22Rv1 (cell line): ENCODE measurements around the gene RAD9B.

Experiments
- CTCF ChIP-seq: fragments of 450-650 bp; IDR thresholded peaks from 2 replicates; pipeline ENCODE4 v1.5.1; 2017; ENCODE audit warnings: mild to moderate bottlenecking
- ZFX ChIP-seq: fragments of 450-650 bp; IDR thresholded peaks from 2 replicates; pipeline ENCODE4 v1.6.1; 2017; ENCODE audit warnings: antibody characterized with exemption, borderline replicate concordance

- TF ChIP-seq CTCF: no peak
- TF ChIP-seq ZFX: no peak
Measured at GRCh38 chr12:110503432-110503831, 1.3 kb downstream of the RAD9B start.
